Caco-2 (cell line): ENCODE measurements around the gene HMCN1. TPM values are rescaled to one million over a fixed set of nuclear protein-coding genes. Genes with fewer than 3 reads are reported as not detected.

Source experiments
- BruUV-seq: library from RNA; stranded (reverse); fragments of 400-500 nt; replicated peaks from 2 replicates; lab custom pipeline; 2021; lab: Mats Ljungman, UMichigan
- CTCF ChIA-PET: fragments of 300-600 bp; sonication (Branson Sonifier 250); formaldehyde crosslinking; loops from one replicate; lab custom pipeline; 2022; ENCODE audit warnings: antibody characterized with exemption; lab: Charles Lee
- POLR2A ChIA-PET: fragments of 300-600 bp; sonication (Branson Sonifier 250); formaldehyde crosslinking; loops from one replicate; lab custom pipeline; 2022; ENCODE audit warnings: antibody characterized with exemption; lab: Charles Lee
- DNase-seq, 2 experiments: peaks; one replicate each; pipeline versions ENCODE4 v3.0.0 to v3.0.0-alpha.2; 2020 to 2022
- H3K27me3 ChIP-seq: replicated peaks from 2 replicates; pipeline ENCODE4 v1.6.0; 2011; ENCODE audit warnings: low read length; ENCODE audit not compliant: control insufficient read depth, insufficient read depth
- H3K36me3 ChIP-seq: 2 replicates; pipeline ENCODE4 v1.5.1; 2011; ENCODE audit warnings: low read length; ENCODE audit not compliant: control insufficient read depth, insufficient read depth
- H3K4me1 ChIP-seq: fragments of 250-450 bp; sonication (Bioruptor Pico); 2 replicates; pipeline ENCODE4 v1.5.1; 2020; ENCODE audit warnings: mild to moderate bottlenecking
- H3K4me3 ChIP-seq: 2 replicates; pipeline ENCODE4 v1.5.1; 2011; ENCODE audit warnings: low read depth, mild to moderate bottlenecking, control low read depth, low read length
- H3K9me3 ChIP-seq: fragments of 250-450 bp; sonication (Bioruptor Pico); 2 replicates; pipeline ENCODE4 v1.5.1; 2020; ENCODE audit warnings: mild to moderate bottlenecking, moderate library complexity
- H3K27ac Mint-ChIP-seq: one replicate; pipeline ENCODE4 v1.8.0; 2022; ENCODE audit warnings: mixed read lengths; ENCODE audit not compliant: unreplicated experiment
- H3K27me3 Mint-ChIP-seq: one replicate; pipeline ENCODE4 v1.8.0; 2022; ENCODE audit warnings: mixed read lengths; ENCODE audit not compliant: insufficient read depth, unreplicated experiment
- H3K36me3 Mint-ChIP-seq: one replicate; pipeline ENCODE4 v1.8.0; 2022; ENCODE audit warnings: mild to moderate bottlenecking, mixed read lengths; ENCODE audit not compliant: insufficient read depth, unreplicated experiment
- H3K4me1 Mint-ChIP-seq: one replicate; pipeline ENCODE4 v1.8.0; 2022; ENCODE audit warnings: low read depth, mixed read lengths; ENCODE audit not compliant: unreplicated experiment
- H3K4me3 Mint-ChIP-seq: one replicate; pipeline ENCODE4 v1.8.0; 2022; ENCODE audit warnings: mild to moderate bottlenecking, moderate library complexity, mixed read lengths; ENCODE audit not compliant: unreplicated experiment
- H3K9me3 Mint-ChIP-seq: one replicate; pipeline ENCODE4 v1.8.0; 2022; ENCODE audit warnings: mixed read lengths; ENCODE audit not compliant: unreplicated experiment
- intact Hi-C: fragments of 100-400 bp; cut with micrococcal nuclease; formaldehyde crosslinking; loops from one replicate; pipeline ENCODE4 v1.10.0; 2022; ENCODE audit not compliant: unreplicated experiment
- total RNA-seq: library from RNA; stranded (reverse); gene quantifications from 2 replicates; pipeline ENCODE4 v1.2.3, GENCODE V29; 2022
- TF ChIP-seq, protein P1 (sequence below), 2 experiments: fragments of 200-600 bp in 1 of 2; IDR thresholded peaks; 1 replicate in 1 of 2; 2 replicates in 1 of 2; pipeline versions ENCODE4 v1.5.1 to v1.8.0; 2011 to 2022; ENCODE audit warnings: antibody characterized with exemption in 1 of 2, control low read depth in 1 of 2, inconsistent platforms in 1 of 2, low read depth in 1 of 2, low read length in 1 of 2, mild to moderate bottlenecking in 1 of 2, moderate library complexity in 1 of 2; ENCODE audit not compliant: insufficient read depth in 1 of 2, severe bottlenecking in 1 of 2, unreplicated experiment in 1 of 2

HMCN1 gene
- total RNA-seq, 1 experiment from 2014 or later = 0.02 TPM

DNA sequence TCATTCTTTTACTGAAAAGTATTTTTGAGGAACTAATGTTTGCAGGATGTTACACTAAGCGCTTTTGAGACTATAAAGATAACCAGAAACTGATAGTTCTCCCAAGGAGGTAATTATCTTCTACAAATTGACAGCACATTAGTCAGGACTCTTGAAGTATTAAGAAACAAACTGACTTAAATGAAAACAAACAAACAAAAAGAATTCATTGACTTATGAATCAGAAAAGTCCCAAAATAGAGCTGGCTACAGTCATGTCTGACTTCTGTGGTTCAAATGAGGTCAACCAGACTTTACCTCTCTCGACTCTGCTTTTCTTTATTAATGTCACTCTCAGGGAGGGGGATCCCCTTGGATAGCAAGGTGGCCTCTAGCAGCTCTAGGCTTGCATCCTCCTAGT is 344.1 kb downstream of the HMCN1 start:
- H3K36me3 Mint-ChIP-seq = no peaks in the 10 kb centered on the region
- ChIA-PET CTCF (no interaction called here), POLR2A (no interaction called here)
- TF ChIP-seq, protein P1, sequence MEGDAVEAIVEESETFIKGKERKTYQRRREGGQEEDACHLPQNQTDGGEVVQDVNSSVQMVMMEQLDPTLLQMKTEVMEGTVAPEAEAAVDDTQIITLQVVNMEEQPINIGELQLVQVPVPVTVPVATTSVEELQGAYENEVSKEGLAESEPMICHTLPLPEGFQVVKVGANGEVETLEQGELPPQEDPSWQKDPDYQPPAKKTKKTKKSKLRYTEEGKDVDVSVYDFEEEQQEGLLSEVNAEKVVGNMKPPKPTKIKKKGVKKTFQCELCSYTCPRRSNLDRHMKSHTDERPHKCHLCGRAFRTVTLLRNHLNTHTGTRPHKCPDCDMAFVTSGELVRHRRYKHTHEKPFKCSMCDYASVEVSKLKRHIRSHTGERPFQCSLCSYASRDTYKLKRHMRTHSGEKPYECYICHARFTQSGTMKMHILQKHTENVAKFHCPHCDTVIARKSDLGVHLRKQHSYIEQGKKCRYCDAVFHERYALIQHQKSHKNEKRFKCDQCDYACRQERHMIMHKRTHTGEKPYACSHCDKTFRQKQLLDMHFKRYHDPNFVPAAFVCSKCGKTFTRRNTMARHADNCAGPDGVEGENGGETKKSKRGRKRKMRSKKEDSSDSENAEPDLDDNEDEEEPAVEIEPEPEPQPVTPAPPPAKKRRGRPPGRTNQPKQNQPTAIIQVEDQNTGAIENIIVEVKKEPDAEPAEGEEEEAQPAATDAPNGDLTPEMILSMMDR (IDR thresholded peaks at IDR 0.05; ENCODE audit: insufficient read depth in 1 of 2, low read depth in 1 of 2, low read length in 1 of 2, severe bottlenecking in 1 of 2, unreplicated experiment in 1 of 2) = no peak
- no peaks in the 10 kb centered on the region for H3K4me1 ChIP-seq
- no TSS peak for BruUV-seq
- no peaks in the 10 kb centered on the region for H3K9me3 Mint-ChIP-seq
- no peak overlapping the region for H3K27ac Mint-ChIP-seq
- no peak overlapping the region for H3K4me3 Mint-ChIP-seq
- no peaks in the 10 kb centered on the region for H3K4me1 Mint-ChIP-seq
- intact Hi-C loops = no loop called here
- no peaks in the 10 kb centered on the region for H3K9me3 ChIP-seq
- no peak for DNase-seq
- H3K4me3 ChIP-seq = no peak overlapping the region
- H3K27me3 Mint-ChIP-seq = no peaks in the 10 kb centered on the region
- H3K27me3 ChIP-seq = no peaks in the 10 kb centered on the region
- H3K36me3 ChIP-seq = no peaks in the 10 kb centered on the region

DNA sequence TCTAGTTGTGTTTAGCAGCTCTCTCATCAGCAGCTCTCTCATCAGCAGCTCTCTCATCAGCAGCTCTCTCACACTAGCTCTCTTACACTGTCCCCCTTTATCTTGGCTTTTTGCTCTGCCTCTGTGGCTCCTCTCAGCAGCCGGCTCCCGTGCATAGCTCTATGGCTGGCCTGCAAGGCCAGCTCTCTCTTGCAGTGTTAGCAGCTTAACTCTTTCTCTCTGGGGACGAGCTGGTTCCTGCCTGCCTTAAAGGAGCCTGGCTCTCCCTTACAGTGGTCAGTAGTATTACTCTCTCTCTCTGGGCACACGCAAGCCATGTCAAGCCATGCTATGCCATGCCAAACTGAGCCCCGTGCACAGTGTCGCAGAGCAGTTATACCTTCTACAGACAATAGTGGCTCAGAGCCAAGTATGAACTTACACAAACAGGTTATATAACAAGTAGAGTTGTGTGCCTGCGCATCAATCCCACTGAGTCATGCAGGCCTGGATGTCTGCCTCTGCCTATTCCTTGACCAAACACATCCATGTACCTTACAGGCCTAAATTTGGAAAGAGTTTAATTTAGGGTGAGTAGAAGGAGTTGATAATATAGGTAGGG is 345.0 kb downstream of the HMCN1 start:
- no peaks in the 10 kb centered on the region for H3K4me1 Mint-ChIP-seq
- no peaks in the 10 kb centered on the region for H3K36me3 ChIP-seq
- no peaks in the 10 kb centered on the region for H3K9me3 Mint-ChIP-seq
- no peak overlapping the region for H3K4me3 ChIP-seq
- intact Hi-C loops = no loop called here
- ChIA-PET CTCF (no interaction called here), POLR2A (no interaction called here)
- TF ChIP-seq, protein P1 (IDR thresholded peaks at IDR 0.05; ENCODE audit: insufficient read depth in 1 of 2, low read depth in 1 of 2, low read length in 1 of 2, severe bottlenecking in 1 of 2, unreplicated experiment in 1 of 2) = no peak
- BruUV-seq = no TSS peak
- no peak overlapping the region for H3K27ac Mint-ChIP-seq
- no peaks in the 10 kb centered on the region for H3K9me3 ChIP-seq
- no peaks in the 10 kb centered on the region for H3K27me3 ChIP-seq
- no peak overlapping the region for H3K4me3 Mint-ChIP-seq
- no peak for DNase-seq
- H3K27me3 Mint-ChIP-seq = no peaks in the 10 kb centered on the region
- H3K36me3 Mint-ChIP-seq = no peaks in the 10 kb centered on the region
- no peaks in the 10 kb centered on the region for H3K4me1 ChIP-seq

DNA sequence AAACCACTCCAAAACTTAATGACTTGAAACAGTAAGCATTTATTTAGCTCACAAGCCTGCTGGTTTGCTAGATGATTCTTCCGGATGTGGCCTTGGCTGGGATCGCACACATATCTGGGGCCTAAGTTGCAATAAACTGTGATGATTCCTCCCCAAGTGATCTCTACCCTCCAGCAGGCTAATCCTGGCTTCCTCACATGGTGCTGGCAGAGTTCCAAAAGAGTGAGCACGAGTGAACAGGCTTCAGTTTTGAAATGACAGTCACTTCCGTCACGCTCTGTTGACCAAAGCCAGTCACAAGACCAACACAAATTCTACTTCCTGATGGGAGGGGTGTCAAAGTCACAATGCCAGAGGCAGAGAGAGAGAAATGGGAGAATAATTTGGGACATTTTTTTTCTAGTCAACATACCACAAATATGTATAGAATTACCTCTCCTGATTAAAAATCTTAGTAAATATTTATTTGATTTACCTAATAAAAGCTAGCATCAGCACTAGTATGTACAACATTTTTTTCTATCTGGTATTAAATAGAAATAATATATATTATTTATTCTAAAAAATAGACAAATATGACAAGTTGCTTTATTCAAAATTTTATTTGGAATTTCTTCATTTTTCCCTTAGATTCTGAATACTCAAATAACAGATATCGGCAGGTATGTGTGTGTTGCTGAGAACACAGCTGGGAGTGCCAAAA is 348.2 kb downstream of the HMCN1 start:
- intact Hi-C loops = no loop called here
- Histone ChIP-seq H3K4me3 (no peak overlapping the region), H3K9me3 (no peaks in the 10 kb centered on the region), H3K27me3 (no peaks in the 10 kb centered on the region), H3K36me3 (no peaks in the 10 kb centered on the region), H3K4me1 (no peaks in the 10 kb centered on the region)
- DNase-seq = peak; percentile 4 to 45
- Mint-ChIP-seq H3K36me3 (no peaks in the 10 kb centered on the region), H3K27me3 (peaks cover 3% of the 10 kb centered on the region), H3K9me3 (no peaks in the 10 kb centered on the region), H3K4me1 (no peaks in the 10 kb centered on the region), H3K27ac (no peak overlapping the region), H3K4me3 (no peak overlapping the region)
- TF ChIP-seq, protein P1 (IDR thresholded peaks at IDR 0.05; ENCODE audit: insufficient read depth in 1 of 2, low read depth in 1 of 2, low read length in 1 of 2, severe bottlenecking in 1 of 2, unreplicated experiment in 1 of 2) = no peak
- no TSS peak for BruUV-seq
- CTCF ChIA-PET = no interaction called here
- POLR2A ChIA-PET = no interaction called here
